NCI-H526 (cell line): ENCODE measurements around the gene NFATC1.
"Not testable (repeated sequence)": the region's sequence is repeated elsewhere in the genome, so short reads cannot be mapped to it uniquely, and the experiment has no call there.

Experiments used
- DNase-seq, 2 experiments: peaks; one replicate each; lab custom pipeline; 2025; lab: John Stamatoyannopoulos, UW

NFATC1 gene

GRCh38 chr18:79489899-79490625 lies 94.3 kb downstream of the NFATC1 start:
- DNase-seq = no peak

- DNase-seq = no peak
Measured at GRCh38 chr18:79490626-79491041, 94.9 kb downstream of the NFATC1 start.

- no peak for DNase-seq
Measured at GRCh38 chr18:79491081-79491551, 95.4 kb downstream of the NFATC1 start.

GRCh38 chr18:79493211-79493800 lies 97.6 kb downstream of the NFATC1 start:
- no peak for DNase-seq

GRCh38 chr18:79493801-79494211 lies 98.1 kb downstream of the NFATC1 start:
- DNase-seq = no peak

- DNase-seq = no peak
Measured at GRCh38 chr18:79494936-79495335, 99.2 kb downstream of the NFATC1 start.

- DNase-seq = no peak
Measured at GRCh38 chr18:79495591-79496071, 99.9 kb downstream of the NFATC1 start.

- DNase-seq = no peak
Measured at GRCh38 chr18:79496237-79496977, 100.7 kb downstream of the NFATC1 start.

GRCh38 chr18:79496978-79497637 lies 101.4 kb downstream of the NFATC1 start:
- no peak for DNase-seq

GRCh38 chr18:79497638-79498081 lies 101.9 kb downstream of the NFATC1 start:
- no peak for DNase-seq

- no peak for DNase-seq
Measured at GRCh38 chr18:79498662-79499061, 102.9 kb downstream of the NFATC1 start.

- DNase-seq = no peak
Measured at GRCh38 chr18:79501006-79501405, 105.3 kb downstream of the NFATC1 start.

GRCh38 chr18:79502782-79503181 lies 107.1 kb downstream of the NFATC1 start:
- no peak for DNase-seq

GRCh38 chr18:79503406-79503805 lies 107.7 kb downstream of the NFATC1 start:
- no peak for DNase-seq

- DNase-seq = no peak
Measured at GRCh38 chr18:79504034-79504433, 108.3 kb downstream of the NFATC1 start.

GRCh38 chr18:79504495-79504894 lies 108.8 kb downstream of the NFATC1 start:
- DNase-seq = not testable (repeated sequence)

GRCh38 chr18:79505465-79505864 lies 109.7 kb downstream of the NFATC1 start:
- DNase-seq = not testable (repeated sequence)

GRCh38 chr18:79506191-79507075 lies 110.7 kb downstream of the NFATC1 start:
- DNase-seq = no peak

- DNase-seq = no peak
Measured at GRCh38 chr18:79507076-79507545, 111.4 kb downstream of the NFATC1 start.

GRCh38 chr18:79507546-79508480 lies 112.1 kb downstream of the NFATC1 start:
- DNase-seq = no peak
